HG03342 (cell line): Measurements from ENCODE around the gene COL28A1.

Source experiments
- ATAC-seq: cut with Tn5 transposase; IDR thresholded peaks from one replicate; pipeline ENCODE4 v1.9.1; 2021; ENCODE audit warnings: mild to moderate bottlenecking, moderate library complexity; ENCODE audit not compliant: unreplicated experiment

The COL28A1 gene

DNA sequence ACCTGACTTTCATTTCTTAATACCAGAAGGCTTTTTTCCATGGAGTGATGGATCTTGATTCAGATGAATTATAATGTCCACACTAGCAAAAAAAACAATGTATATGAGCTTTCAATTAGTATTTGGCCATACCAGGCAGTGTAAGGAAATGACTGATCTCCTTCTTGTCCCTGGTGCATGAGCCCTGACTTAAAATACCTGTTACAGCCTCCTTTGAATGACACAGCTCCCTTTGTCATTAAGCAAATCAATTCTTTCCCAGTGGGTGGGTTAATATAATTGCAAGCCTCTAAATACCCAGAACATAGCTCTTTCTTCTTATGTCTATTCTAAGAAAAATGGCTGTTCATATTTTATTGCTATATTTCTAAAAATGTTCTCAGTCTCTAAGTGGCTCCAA is 188.6 kb downstream of the COL28A1 start:
- no peak for ATAC-seq

DNA sequence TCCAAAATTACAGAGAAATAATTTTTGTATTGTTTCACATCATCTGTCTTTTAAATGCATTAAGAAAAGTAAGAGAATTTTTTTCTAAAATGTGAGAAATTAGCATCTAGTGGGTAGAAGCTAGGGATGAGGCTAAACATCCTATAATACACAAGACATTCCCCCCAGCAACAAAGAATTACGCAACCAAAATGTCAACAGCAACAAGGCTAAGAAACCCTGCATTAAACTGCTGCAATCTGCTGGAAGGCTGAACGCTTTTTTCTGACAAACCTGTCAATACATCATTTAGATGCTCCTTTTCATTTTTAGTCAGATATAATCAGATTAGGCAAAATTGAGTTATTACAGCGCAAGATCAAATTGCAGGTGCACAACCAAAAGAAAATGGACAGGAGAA is 191.1 kb downstream of the COL28A1 start:
- ATAC-seq, result no peak

DNA sequence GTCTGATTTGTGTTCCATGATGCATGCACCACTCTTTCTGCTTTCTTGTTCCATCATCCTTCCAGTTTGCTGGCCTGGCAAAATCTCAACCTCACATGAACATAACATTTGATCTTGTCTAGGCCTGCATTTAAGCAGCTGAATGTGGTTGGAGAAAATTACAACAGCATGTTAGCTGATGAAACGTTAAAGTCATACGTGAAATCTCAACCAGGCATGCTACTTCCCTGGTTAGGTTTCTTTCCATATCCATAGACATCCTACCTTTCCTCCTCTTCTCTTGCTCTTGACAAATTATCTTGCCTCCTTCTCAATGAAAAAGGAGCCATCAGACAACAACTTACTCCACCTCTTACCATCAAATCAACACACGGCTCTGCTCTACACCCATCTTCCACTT is 199.8 kb downstream of the COL28A1 start:
- ATAC-seq, result no peak

DNA sequence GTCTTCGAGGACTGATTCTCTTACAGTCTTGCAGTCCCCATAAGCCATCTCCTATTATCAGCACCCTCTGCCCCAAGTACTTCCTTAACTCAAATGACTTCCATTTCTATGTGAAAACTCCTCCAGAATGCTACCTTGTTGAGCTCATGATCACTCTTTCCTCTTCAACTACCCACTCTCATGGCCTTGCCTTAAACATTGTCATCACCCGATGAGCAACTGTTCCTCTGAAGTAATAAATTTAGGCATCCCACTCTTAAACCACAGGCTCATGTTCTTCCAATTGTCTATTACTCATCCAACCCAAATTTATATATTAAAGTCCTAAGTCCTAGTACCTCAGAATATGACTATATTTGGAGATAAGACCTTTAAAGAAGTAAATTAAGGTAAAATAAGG is 200.5 kb downstream of the COL28A1 start:
- ATAC-seq, result no peak

DNA sequence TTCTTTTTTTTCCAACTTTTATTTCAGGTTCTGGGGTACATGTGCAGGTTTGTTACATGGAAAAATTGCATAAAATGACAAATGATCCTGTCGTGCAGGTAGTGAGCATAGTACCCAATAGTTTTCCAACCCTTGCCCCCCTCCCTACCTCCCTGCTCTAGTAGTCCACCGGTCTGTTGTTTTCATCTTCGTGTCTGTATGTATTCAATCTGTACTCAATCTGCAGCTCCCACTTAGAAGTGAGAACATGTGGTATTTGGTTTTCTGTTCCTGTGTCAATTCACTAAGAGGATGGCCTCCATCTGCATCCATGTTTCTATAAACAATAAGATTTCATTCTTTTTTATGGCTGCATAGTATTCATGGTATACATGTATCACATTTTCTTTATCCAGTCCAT is 202.1 kb downstream of the COL28A1 start:
- no peak for ATAC-seq

DNA sequence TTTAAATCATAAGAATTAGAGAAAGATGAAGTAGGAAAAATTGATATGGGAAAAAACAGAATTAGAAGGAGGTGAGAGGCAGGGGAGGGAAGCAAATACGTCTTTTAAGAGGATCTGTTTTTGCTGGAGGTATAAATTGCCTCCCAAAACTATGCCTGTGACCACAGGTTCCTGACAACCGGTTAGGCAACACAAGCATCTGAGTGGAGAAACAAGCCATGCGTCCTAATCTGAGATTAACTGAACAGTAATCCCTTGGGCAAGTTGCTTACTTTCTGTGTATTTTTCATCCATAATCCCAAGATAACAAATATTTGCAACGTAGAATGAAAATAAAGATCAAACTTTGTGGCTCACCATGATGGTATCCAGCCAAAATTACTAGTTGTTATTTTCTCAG is 204.2 kb downstream of the COL28A1 start:
- no peak for ATAC-seq

DNA sequence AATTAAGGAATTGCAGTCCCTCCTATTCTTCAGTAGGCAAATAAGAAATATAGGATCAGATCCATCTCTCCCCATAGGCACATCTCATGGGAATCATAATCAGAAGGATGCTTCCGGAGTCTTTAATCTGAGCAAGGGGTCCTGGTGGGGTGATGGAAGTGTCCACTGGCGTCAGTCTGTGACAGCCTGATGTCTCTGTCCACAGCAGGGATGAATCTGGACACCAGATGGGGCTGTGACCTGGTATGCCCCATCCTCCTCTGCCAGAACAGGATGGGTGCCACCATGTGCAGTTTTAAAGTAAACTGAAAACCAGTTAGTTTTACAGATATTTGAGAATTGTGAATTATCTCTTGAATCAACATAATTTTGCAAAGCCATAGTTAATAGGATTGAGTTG is 204.7 kb downstream of the COL28A1 start:
- ATAC-seq, result no peak

DNA sequence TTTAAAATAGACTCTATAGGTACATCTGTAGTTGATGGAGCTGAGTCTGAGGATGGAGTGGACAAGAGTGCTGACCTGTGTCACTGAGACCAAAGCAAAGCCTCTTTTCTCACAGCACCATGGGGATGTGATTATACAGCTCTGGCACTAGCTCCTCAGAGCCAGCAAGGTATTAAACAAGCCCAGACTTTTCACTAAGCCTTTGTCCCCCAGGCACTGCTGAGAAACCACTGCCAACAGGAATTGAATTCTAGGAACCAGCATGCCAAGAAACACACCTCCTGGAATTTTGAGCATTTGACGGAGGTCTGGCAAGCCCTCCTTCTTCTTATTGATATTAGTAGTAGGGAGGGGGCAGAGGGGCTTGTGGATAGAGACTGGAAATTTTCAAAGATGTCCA is 206.3 kb downstream of the COL28A1 start:
- no peak for ATAC-seq

DNA sequence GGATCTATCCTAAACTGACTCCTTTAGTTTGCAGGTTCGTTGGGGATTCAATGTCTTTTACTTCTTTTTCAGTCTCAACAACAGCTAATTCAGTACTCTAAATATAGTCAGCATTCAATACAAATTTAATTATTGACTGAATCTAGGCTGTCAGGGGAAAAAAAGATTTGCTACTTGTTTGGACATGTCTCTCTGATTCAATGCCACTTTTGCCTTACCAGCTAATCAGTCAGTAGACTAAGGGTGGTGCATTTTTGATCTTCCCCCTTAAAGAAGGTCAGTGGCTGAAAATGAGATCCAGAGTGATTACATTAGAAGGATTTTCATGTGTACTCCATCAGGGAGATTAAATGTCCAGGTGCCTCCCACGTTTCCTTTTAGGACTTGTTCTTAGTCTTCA is 208.2 kb downstream of the COL28A1 start:
- no peak for ATAC-seq

DNA sequence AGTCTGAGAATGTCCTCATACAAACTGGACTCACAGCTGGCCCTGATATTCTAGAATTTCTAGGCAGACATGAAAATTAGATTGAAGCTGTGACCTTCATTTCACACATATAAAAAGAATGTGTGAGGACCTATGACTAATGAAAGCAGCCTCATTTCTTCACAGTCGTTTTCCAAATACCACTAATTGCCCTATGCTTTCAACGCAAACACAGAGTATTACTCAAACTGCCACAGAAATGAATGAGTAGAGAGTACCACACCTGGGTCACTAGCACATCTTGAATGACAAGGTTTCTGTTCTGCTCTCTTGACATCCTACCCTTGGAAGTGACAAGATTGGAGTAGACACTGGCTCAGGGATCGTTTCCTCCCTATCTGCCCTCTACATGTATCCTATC is 211.0 kb downstream of the COL28A1 start:
- ATAC-seq, result no peak

DNA sequence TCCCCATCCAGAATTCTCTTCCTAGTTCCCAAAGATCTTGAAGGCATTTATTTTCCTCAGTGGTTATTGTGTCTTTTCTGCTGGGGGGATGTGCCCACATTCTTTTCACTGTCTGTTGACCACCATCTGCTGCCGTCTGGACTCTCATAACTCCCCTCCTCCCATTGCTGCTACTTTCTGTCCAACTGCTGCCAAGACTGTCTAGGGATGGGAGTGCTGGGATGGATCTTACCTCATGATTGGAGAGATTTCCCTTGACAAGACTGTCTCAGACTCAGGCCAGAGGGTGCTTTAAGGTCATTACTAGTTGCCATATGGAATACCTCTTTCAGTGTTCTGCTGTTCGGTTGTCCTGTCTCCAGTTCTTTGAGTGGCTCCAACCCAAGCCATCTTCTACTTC is 211.8 kb downstream of the COL28A1 start:
- ATAC-seq, result no peak

DNA sequence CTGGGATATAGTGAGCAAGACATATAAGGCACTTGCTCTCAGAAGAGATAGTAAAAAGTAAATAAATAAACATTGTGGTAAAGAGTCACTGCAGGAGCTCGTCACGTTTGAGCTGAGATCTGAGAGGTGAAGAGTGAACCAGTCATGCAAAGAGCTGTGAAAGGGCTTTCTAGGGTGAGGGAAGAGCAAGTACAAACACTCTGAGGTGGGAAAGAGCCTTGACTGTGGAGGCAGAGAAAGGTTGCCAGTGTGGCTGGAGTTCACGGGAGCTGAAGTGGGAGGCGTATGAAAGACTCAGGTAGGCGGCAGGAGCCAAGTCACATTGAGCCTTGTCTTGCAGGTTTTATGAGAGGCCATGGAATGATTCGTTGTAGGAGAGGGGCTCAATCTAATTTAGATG is 212.3 kb downstream of the COL28A1 start:
- peak; percentile 56 for ATAC-seq

DNA sequence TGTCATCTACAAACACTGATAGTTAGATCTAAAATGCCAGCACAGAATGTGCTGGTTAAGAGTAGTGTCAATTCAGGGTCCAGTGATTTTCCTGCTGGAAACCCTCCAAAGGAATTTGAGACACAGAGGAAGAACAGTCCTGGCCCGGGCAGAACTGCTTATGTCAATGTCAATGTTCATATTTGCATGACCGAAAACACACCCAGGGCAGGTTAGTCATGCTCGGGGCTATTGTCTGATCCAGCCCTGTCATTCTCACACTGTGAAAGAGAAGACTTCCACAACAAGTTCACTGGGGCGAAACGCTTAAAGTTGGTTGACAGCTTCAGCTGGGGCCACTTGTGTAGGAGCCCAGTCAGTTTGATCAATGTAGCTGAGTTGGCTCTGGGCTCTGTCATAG is 214.0 kb downstream of the COL28A1 start:
- peak; percentile 96 for ATAC-seq

DNA sequence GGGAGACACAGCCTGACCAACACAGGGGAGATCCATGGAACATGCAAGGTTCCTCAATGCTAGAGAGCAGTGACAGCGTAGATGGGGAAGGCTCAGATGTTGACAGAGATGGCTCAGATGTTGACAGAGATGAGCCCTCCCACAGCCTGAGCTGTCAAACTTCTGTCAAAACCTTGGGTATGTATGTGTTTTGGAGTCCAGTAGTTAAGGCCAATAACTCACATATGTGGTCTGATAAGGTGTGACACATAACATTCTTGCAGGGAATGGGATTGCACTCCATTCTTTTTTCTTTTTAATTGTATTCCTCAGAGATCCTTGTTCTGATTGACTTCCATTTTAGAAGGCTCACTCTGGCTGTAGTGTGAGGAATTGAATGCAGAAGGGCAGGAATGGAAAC is 217.1 kb downstream of the COL28A1 start:
- no peak for ATAC-seq

DNA sequence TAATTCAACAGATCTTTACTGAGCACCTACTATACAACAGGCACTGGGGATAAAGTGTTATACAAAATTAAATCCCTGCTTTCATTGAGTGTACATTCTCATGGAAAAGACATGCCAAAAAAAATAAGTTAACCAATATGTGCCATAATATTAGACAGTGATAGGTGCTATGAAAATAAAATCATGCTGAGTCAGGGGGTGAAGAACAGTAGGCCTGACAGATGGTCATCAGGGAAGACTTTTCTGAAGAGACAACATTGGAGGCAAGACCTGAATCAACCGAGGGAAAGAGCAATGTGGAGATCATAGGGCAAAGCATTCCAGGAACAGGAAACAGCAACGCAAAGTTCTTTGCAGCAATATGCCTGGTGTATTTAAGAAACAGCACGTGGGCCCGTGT is 217.8 kb downstream of the COL28A1 start:
- ATAC-seq, result no peak

DNA sequence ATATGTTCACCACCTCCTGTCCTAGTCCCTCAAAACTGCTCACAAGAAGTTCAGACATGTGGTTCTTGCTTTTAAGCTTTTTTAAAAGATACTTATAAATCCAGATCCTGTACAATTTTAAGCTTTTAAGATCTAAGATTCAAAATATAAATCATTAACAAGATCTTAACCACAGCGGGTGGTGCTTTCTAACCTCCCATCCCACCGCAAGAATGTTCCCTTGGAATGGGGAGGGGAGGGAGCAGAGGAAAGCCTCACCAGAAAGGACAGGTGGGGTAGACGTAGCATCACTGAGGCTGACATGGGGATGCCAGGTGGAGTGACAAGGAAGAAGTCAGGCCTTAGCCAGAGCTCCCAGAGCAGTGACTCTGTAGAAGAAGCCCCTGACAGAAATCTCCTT is 219.8 kb downstream of the COL28A1 start:
- no peak for ATAC-seq

DNA sequence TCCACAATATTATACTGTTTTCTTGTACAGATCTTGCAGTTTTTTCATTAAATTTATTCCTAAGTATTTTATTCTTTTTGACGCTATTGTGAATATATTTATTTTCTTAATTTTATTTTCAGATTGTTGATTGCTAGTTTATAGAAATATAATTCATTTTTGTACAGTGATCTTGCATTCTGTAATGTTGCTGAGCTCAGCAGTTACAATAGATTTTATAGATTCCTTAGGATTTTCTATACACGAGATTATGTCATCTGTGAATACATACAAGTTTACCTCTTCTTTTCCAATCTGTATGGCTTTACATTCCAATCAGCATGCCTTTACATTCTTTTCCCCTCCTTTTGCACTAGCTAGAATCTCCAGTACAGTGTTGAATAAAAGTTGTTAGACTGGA is 223.3 kb downstream of the COL28A1 start:
- no peak for ATAC-seq

DNA sequence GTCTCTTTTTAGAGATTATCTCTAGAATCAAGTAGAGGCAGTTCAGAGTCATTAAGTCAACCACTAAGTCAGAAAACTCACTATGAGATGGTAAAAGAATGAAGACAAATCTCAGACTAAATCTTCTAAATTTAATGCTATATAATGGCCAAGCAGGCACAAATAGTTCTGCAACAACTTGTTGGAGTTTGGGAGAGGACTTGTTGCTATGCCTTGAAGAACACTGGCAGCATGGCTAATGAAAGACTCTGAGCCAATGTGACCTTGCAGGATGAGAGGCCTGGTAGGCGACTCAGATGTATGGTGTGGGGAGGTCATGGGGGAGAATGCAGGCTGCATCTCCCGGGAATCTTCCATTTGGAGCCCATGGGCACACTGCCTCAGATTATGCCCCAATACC is 224.7 kb downstream of the COL28A1 start:
- ATAC-seq, result no peak

DNA sequence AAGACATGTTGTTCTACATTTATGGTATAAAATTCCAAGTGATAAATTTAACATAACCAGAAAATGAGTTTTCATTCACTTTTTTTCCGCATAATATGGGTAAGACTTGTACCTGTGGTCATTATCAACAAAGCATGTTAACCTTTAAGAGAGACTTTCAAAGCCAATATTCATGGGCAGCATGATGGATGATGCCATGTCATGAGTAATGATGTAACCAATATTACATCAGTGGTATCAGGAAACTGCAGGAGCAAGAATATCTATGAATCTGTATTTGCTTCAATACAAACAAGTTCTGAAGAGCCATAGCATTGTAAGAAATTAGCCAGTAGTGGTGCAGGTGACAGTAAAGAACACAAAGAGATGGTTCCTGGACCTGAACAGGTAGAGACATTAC is 226.5 kb downstream of the COL28A1 start:
- no peak for ATAC-seq
